Psoas muscle (tissue), 8 donors: Measurements from ENCODE around the gene TMEM130. TPM values are rescaled to one million over a fixed set of nuclear protein-coding genes. Genes with fewer than 3 reads are reported as not detected.

ENCODE experiments used
- ATAC-seq, 4 donors: fragments of 200-7000 bp; cut with Tn5 transposase; one replicate each; pipeline ENCODE4 v1.9.1; 2020; ENCODE audit warnings: moderate library complexity in 3 of 4, mild to moderate bottlenecking in 2 of 4
- DNase-seq, 2 donors: peaks; one replicate each; pipeline ENCODE4 v3.0.0-alpha.2; 2020
- H3K27ac ChIP-seq: fragments of 200-600 bp; one replicate; pipeline ENCODE4 v1.8.0; 2022
- H3K27me3 ChIP-seq, 3 donors: fragments of 200-600 bp in 1 of 3; one replicate each; pipeline versions ENCODE4 v1.6.1 to v1.8.0; 2013 to 2022; ENCODE audit warnings: low read length in 2 of 3, mild to moderate bottlenecking in 2 of 3, moderate library complexity in 1 of 3; ENCODE audit not compliant: insufficient read depth in 3 of 3
- H3K36me3 ChIP-seq, 2 donors: fragments of 200-600 bp in 1 of 2; one replicate each; pipeline versions ENCODE4 v1.6.1 to v1.8.0; 2013 to 2022; ENCODE audit warnings: low read depth in 1 of 2, mild to moderate bottlenecking in 1 of 2, moderate library complexity in 1 of 2; ENCODE audit not compliant: insufficient read depth in 1 of 2
- H3K4me1 ChIP-seq: fragments of 200-600 bp; one replicate; pipeline ENCODE4 v1.8.0; 2022
- H3K4me3 ChIP-seq: fragments of 200-600 bp; one replicate; pipeline ENCODE4 v1.8.0; 2022; ENCODE audit warnings: mild to moderate bottlenecking
- H3K9me3 ChIP-seq: fragments of 200-600 bp; one replicate; pipeline ENCODE4 v1.8.0; 2022
- WGBS, 3 donors: extraction: QIAGEN DNeasy Blood & Tissue Kit; methylation state at CpG; one replicate each; pipeline versions ENCODE4 v1.1.6 to v1.1.7; 2013; 5-methylcytosine and 5-hydroxymethylcytosine counted together
- intact Hi-C, 2 donors: fragments of 100-400 bp; cut with DNase I; formaldehyde crosslinking; loops; one replicate each; pipeline versions ENCODE4 v1.11.0 to v1.14.2; 2022
- long read RNA-seq, 2 donors: library from polyadenylated mRNA; unstranded; transcript quantifications; one replicate each; pipeline ENCODE4 v2.0.0, GENCODE V29; 2021
- polyA plus RNA-seq, 3 donors: library from polyadenylated mRNA; stranded (reverse); fragments of 200-250 nt; gene quantifications; one replicate each; pipeline ENCODE4 v1.2.3, GENCODE V29; 2013
- total RNA-seq, 4 donors: library from RNA; stranded (reverse); fragmentation: NEBNext Ultra II Directional in 2 of 4; extraction: Animal tissue kit (Norgen Biotek cat#: 25700) in 2 of 4; gene quantifications; one replicate each; pipeline versions ENCODE4 v1.2.1 to v1.2.4, GENCODE V29; 2021 to 2023
- TF ChIP-seq, protein P1 (sequence below): fragments of 200-600 bp; IDR thresholded peaks from one replicate; pipeline ENCODE4 v1.8.0; 2022; ENCODE audit warnings: antibody characterized with exemption
- donor health status: healthy with polysubstance abuse.
- donor health status: DM: no; HTN: no; CAD: no; lungs with moderate emphysema.
- donor health status: Bipolar disorder and iron deficiency.
- donor health status: healthy.
- donor health status: DM: yes; HTN: yes; CAD: no.
- donor health status: DM: no; HTN: no; CAD: no.
- donor health status: DM: no; HTN: no; CAD: no.
- donor health status: DM: yes; HTN: yes; CAD: no.

Gene TMEM130, protein sequence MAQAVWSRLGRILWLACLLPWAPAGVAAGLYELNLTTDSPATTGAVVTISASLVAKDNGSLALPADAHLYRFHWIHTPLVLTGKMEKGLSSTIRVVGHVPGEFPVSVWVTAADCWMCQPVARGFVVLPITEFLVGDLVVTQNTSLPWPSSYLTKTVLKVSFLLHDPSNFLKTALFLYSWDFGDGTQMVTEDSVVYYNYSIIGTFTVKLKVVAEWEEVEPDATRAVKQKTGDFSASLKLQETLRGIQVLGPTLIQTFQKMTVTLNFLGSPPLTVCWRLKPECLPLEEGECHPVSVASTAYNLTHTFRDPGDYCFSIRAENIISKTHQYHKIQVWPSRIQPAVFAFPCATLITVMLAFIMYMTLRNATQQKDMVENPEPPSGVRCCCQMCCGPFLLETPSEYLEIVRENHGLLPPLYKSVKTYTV
- total RNA-seq (not detected), polyA plus RNA-seq (under 1 TPM in 1 of 3 donors, not detected in 2; 0.08 TPM)
- long read RNA-seq, donor 1, result 0 reads
- long read RNA-seq, donor 2, result 0 reads

DNA sequence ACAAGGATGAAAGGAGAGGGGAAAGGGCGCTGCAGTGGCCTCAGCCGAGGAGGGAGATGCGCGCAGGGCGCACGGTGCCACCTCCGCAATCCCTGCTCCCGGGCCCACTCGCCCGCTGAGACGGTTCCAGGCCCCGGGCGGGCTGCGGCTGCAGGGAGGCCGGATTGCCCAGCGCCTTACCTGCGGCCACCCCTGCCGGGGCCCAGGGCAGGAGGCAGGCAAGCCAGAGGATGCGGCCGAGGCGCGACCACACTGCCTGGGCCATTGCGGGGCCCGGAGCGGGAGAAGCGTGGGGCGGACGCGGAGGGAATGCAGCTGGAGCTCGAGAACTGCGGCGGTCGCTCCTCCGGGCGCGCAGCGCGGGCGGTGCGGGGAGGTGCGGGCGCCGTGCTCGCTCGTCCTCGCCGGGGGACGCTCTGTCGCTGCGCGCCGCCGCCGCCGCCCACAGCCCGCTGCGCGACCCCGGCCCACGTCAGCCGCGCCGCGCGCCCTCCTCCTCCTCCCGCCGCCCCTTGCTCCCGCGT lies at the start of gene TMEM130:
TSS of gene TMEM130 (minus strand) at position 418 of the 524 bp plus-strand sequence. CDS start at position 265, 153 bp downstream.
- H3K27me3 ChIP-seq, result peaks cover 0 to 39% (median 7%) of the 10 kb centered on the region in 3 donors
- TF ChIP-seq, protein P1, sequence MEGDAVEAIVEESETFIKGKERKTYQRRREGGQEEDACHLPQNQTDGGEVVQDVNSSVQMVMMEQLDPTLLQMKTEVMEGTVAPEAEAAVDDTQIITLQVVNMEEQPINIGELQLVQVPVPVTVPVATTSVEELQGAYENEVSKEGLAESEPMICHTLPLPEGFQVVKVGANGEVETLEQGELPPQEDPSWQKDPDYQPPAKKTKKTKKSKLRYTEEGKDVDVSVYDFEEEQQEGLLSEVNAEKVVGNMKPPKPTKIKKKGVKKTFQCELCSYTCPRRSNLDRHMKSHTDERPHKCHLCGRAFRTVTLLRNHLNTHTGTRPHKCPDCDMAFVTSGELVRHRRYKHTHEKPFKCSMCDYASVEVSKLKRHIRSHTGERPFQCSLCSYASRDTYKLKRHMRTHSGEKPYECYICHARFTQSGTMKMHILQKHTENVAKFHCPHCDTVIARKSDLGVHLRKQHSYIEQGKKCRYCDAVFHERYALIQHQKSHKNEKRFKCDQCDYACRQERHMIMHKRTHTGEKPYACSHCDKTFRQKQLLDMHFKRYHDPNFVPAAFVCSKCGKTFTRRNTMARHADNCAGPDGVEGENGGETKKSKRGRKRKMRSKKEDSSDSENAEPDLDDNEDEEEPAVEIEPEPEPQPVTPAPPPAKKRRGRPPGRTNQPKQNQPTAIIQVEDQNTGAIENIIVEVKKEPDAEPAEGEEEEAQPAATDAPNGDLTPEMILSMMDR, result no peak
- 1 to 3% (median 1%) methylated on average over 12 to 69 of the region's 69 CpGs for WGBS, 3 donors
- H3K36me3 ChIP-seq, result no peaks in the 10 kb centered on the region
- peak in 1 of 4 donors; percentile 28 for ATAC-seq
- DNase-seq, result peak in 1 of 2 donors; percentile 34
- no peaks in the 10 kb centered on the region for H3K4me1 ChIP-seq
- intact Hi-C loops, result no loop called here
- H3K27ac ChIP-seq, result no peak within 1 kb of the TSS
- peak within 1 kb of the TSS; percentile 47 for H3K4me3 ChIP-seq
- no peaks in the 10 kb centered on the region for H3K9me3 ChIP-seq

DNA sequence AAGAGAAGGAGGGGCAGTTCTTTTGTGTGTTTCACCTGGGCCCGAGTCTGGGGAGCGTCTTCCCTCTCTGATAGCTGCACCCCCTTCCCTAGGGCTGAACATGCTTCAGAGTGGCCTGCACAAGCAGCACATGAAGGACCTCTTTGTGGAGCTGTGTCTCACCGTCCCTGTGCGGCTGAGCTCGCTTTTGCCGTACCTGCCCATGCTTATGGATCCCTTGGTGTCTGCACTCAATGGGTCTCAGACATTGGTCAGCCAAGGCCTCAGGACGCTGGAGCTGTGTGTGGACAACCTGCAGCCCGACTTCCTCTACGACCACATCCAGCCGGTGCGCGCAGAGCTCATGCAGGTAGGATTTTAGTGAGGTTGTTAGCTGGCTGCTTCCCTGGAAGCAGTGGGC lies 47.5 kb upstream of the TMEM130 start:
- H3K27me3 ChIP-seq, result no peaks in the 10 kb centered on the region
- no peak for DNase-seq
- WGBS, 3 donors, result 94 to 95% (median 95%) methylated on average over 12 of the region's 12 CpGs
- peaks cover 2% of the 10 kb centered on the region for H3K4me1 ChIP-seq
- no peaks in the 10 kb centered on the region for H3K9me3 ChIP-seq
- H3K27ac ChIP-seq, result no peak overlapping the region
- TF ChIP-seq, protein P1, result no peak
- H3K36me3 ChIP-seq, result peaks cover 0 to 97% of the 10 kb centered on the region in 2 donors
- ATAC-seq, result no peak
- intact Hi-C loops, result no loop called here
- H3K4me3 ChIP-seq, result no peak overlapping the region

DNA sequence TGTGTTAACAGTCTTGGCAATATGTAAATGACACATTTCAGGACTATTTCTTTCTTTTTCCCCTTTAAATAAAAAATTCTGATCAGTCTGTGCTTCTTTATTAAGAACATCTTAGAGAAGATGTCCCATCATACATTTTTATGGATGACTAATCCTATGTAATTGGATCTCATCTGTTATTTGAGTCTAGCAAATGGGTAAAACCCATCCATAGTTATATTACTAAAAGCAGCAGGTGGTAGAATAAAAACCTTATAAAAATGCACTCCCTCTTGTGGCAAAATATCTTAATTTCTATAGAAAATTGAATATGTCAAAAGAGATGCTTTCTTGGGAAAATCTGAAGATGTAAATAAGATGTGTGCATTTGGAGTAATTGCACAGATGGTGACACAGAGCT lies 43.8 kb upstream of the TMEM130 start:
- H3K4me3 ChIP-seq, result no peak overlapping the region
- H3K9me3 ChIP-seq, result no peaks in the 10 kb centered on the region
- intact Hi-C loops, result no loop called here
- DNase-seq, result no peak
- no peak for ATAC-seq
- H3K4me1 ChIP-seq, result peaks cover 2% of the 10 kb centered on the region
- no peaks in the 10 kb centered on the region for H3K27me3 ChIP-seq
- TF ChIP-seq, protein P1, result no peak
- no peak overlapping the region for H3K27ac ChIP-seq
- peaks cover 12 to 96% of the 10 kb centered on the region in 2 donors for H3K36me3 ChIP-seq

DNA sequence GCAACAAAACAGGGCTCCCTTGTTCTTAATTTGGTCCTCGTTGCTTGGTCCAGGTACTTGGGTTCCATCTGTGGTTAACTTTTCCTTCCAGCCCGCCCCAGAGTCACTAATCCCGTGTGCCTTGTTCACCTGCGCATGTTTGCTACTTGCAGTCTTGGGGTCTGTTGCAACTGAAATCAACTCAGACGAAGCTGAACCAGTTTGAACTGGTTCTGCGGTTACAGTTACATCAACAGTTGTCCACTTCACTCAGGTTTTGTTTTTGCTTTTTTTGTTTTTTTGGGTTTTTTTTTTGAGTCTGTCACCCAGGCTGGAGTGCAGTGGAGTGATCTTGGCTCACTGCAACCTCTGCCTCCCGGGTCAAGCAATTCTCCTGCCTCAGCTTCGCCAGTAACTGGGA lies 43.2 kb upstream of the TMEM130 start:
- 67 to 81% (median 72%) methylated on average over 8 of the region's 8 CpGs for WGBS, 3 donors
- peaks cover 2% of the 10 kb centered on the region for H3K4me1 ChIP-seq
- no peaks in the 10 kb centered on the region for H3K9me3 ChIP-seq
- no peak overlapping the region for H3K4me3 ChIP-seq
- no peak for DNase-seq
- H3K27ac ChIP-seq, result no peak overlapping the region
- H3K27me3 ChIP-seq, result no peaks in the 10 kb centered on the region
- intact Hi-C loops, result no loop called here
- H3K36me3 ChIP-seq, result peaks cover 12 to 96% of the 10 kb centered on the region in 2 donors
- TF ChIP-seq, protein P1, result no peak
- ATAC-seq, result no peak
